ENCODE results near the gene MLXIPL. TPM values are rescaled to one million over a fixed set of nuclear protein-coding genes. Genes with fewer than 3 reads are reported as not detected.
"Not testable (repeated sequence)": the region's sequence is repeated elsewhere in the genome, so short reads cannot be mapped to it uniquely, and the experiment has no call there.

The MLXIPL gene
- total RNA-seq, 1 experiment from 2014 or later = 19.8 TPM

- H3K27me3 Mint-ChIP-seq (ENCODE audit: insufficient read depth, unreplicated experiment) = no peaks in the 10 kb centered on the region
- BruUV-seq (replicated peaks) = no TSS peak
- peaks cover 8% of the 10 kb centered on the region for H3K4me1 Mint-ChIP-seq (ENCODE audit: low read depth, unreplicated experiment)
- no peak overlapping the region for H3K27ac Mint-ChIP-seq (ENCODE audit: unreplicated experiment)
- Histone ChIP-seq H3K36me3 (ENCODE audit: control insufficient read depth, insufficient read depth, low read length) (no peaks in the 10 kb centered on the region; the same call in 1 of the 2 replicates), H3K4me1 (peaks cover 22% of the 10 kb centered on the region), H3K9me3 (no peaks in the 10 kb centered on the region), H3K4me3 (ENCODE audit: low read depth, low read length) (no peak overlapping the region), H3K27me3 (replicated peaks; ENCODE audit: control insufficient read depth, insufficient read depth, low read length) (no peaks in the 10 kb centered on the region)
- TF ChIP-seq, protein P1, sequence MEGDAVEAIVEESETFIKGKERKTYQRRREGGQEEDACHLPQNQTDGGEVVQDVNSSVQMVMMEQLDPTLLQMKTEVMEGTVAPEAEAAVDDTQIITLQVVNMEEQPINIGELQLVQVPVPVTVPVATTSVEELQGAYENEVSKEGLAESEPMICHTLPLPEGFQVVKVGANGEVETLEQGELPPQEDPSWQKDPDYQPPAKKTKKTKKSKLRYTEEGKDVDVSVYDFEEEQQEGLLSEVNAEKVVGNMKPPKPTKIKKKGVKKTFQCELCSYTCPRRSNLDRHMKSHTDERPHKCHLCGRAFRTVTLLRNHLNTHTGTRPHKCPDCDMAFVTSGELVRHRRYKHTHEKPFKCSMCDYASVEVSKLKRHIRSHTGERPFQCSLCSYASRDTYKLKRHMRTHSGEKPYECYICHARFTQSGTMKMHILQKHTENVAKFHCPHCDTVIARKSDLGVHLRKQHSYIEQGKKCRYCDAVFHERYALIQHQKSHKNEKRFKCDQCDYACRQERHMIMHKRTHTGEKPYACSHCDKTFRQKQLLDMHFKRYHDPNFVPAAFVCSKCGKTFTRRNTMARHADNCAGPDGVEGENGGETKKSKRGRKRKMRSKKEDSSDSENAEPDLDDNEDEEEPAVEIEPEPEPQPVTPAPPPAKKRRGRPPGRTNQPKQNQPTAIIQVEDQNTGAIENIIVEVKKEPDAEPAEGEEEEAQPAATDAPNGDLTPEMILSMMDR (IDR thresholded peaks at IDR 0.05; ENCODE audit: insufficient read depth in 1 of 2, low read depth in 1 of 2, low read length in 1 of 2, severe bottlenecking in 1 of 2, unreplicated experiment in 1 of 2) = no peak
- ChIA-PET POLR2A (interaction anchor here (0.6 kb wide), 1 partner anchor 38 kb away, joined by 7 read pairs; the partner anchor contains the start of gene TBL2), CTCF (interaction anchor here (0.8 kb wide), 1 partner anchor 9 kb away, joined by 5 read pairs; no protein-coding TSS in a partner anchor)
- H3K4me3 Mint-ChIP-seq (ENCODE audit: unreplicated experiment) = no peak overlapping the region
- DNase-seq = no peak
- H3K9me3 Mint-ChIP-seq (ENCODE audit: unreplicated experiment) = no peaks in the 10 kb centered on the region
- H3K36me3 Mint-ChIP-seq (ENCODE audit: insufficient read depth, unreplicated experiment) = peaks cover 6% of the 10 kb centered on the region
- intact Hi-C loops (cut with micrococcal nuclease; ENCODE audit: unreplicated experiment) = no loop called here
These were observed 8.4 kb downstream of the MLXIPL start for GRCh38 chr7:73615886-73616285.

GRCh38 chr7:73614937-73615336 is 9.4 kb downstream of the MLXIPL start:
- DNase-seq; H3K4me3 Mint-ChIP-seq (ENCODE audit: unreplicated experiment); H3K27ac Mint-ChIP-seq (ENCODE audit: unreplicated experiment); POLR2A ChIA-PET; H3K27me3 Mint-ChIP-seq (ENCODE audit: insufficient read depth, unreplicated experiment); H3K4me1 Mint-ChIP-seq (ENCODE audit: low read depth, unreplicated experiment); H3K36me3 Mint-ChIP-seq (ENCODE audit: insufficient read depth, unreplicated experiment); H3K27me3 ChIP-seq (replicated peaks; ENCODE audit: control insufficient read depth, insufficient read depth, low read length); intact Hi-C loops (cut with micrococcal nuclease; ENCODE audit: unreplicated experiment); H3K9me3 ChIP-seq; H3K9me3 Mint-ChIP-seq (ENCODE audit: unreplicated experiment); H3K4me3 ChIP-seq (ENCODE audit: low read depth, low read length); H3K36me3 ChIP-seq (ENCODE audit: control insufficient read depth, insufficient read depth, low read length); BruUV-seq (replicated peaks): not testable (repeated sequence)
- CTCF ChIA-PET = interaction anchor here (0.7 kb wide), 1 partner anchor 53 kb away, joined by 3 read pairs; no protein-coding TSS in a partner anchor
- H3K4me1 ChIP-seq = peaks cover 22% of the 10 kb centered on the region

DNA sequence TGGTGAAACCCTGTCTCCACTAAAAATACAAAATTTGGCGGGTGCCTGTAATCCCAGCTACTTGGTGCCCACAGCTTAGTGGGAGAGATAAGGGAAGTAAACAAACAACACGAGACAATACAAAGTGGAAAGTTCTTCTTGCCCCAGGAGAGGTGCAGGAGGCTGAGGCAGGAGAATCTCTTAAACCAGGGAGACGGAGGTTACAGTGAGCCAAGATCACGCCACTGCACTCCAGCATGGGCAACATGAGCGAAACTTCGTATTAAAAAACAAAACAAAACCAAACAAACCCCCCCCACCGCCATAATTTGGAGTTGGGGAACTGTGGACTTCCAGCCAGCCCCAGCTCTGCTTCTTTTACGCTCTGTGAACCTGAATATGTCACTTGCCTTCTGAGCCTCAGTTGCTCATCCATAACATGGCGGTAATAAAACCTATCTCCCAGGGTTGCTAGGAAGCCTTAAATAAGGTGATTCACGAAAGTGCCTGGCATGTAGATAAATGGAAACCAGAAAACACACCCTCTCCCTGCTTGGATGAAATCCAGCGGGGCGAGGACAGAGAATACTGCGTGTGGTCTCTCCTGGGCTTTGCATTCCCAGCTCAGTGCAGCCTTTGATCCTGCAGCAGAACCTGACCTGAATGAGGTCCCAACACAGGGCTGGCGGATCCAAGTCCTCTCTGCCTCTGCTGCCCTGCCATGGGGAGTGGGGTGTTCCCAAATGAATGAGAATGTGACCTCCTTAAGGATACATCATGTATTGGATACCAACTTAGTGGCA is 10.2 kb downstream of the MLXIPL start:
- Mint-ChIP-seq H3K36me3 (ENCODE audit: insufficient read depth, unreplicated experiment) (no peaks in the 10 kb centered on the region), H3K27ac (ENCODE audit: unreplicated experiment) (peak overlapping the region; percentile 50), H3K9me3 (ENCODE audit: unreplicated experiment) (no peaks in the 10 kb centered on the region), H3K4me1 (ENCODE audit: low read depth, unreplicated experiment) (peaks cover 8% of the 10 kb centered on the region), H3K4me3 (ENCODE audit: unreplicated experiment) (no peak overlapping the region), H3K27me3 (ENCODE audit: insufficient read depth, unreplicated experiment) (no peaks in the 10 kb centered on the region)
- CTCF ChIA-PET = interaction anchor here (0.7 to 1.1 kb wide), 3 partner anchors 9 to 55 kb away, joined by 3 read pairs; no protein-coding TSS in a partner anchor
- H3K4me1 ChIP-seq = peaks cover 22% of the 10 kb centered on the region
- no peak for DNase-seq
- no TSS peak for BruUV-seq (replicated peaks)
- H3K9me3 ChIP-seq = no peaks in the 10 kb centered on the region
- POLR2A ChIA-PET = no interaction called here
- intact Hi-C loops (cut with micrococcal nuclease; ENCODE audit: unreplicated experiment) = loop anchor here (1.0 to 2.0 kb wide), 2 partner anchors 15 to 53 kb away; partner anchors contain the start of gene VPS37D
- TF ChIP-seq, protein P1 (IDR thresholded peaks at IDR 0.05; ENCODE audit: insufficient read depth in 1 of 2, low read depth in 1 of 2, low read length in 1 of 2, severe bottlenecking in 1 of 2, unreplicated experiment in 1 of 2) = no peak
- no peak overlapping the region for H3K4me3 ChIP-seq (ENCODE audit: low read depth, low read length)
- H3K27me3 ChIP-seq (replicated peaks; ENCODE audit: control insufficient read depth, insufficient read depth, low read length) = no peaks in the 10 kb centered on the region
- H3K36me3 ChIP-seq (ENCODE audit: control insufficient read depth, insufficient read depth, low read length) = no peaks in the 10 kb centered on the region; the same call in 1 of the 2 replicates
